Spleen (tissue), 7 donors: ENCODE data around the gene PREP.

ENCODE experiments used
- POLR2A ChIP-seq, 3 donors: fragments of 450-650 bp; IDR thresholded peaks; one replicate each; pipeline ENCODE4 v1.5.1; 2017; ENCODE audit warnings: antibody characterized with exemption in 3 of 3, mild to moderate bottlenecking in 1 of 3
- TF ChIP-seq, protein P1 (sequence below), 11 experiments: fragments of 200-600 bp in 7 of 11; fragments of 450-650 bp in 4 of 11; sonication (generic) in 4 of 11; IDR thresholded peaks in 8 of 11; conservative IDR thresholded peaks in 3 of 11; 1 replicate in 7 of 11; 2 replicates in 4 of 11; pipeline versions ENCODE4 v1.4.0 to v1.8.0; 2016 to 2021; ENCODE audit warnings: antibody characterized with exemption in 11 of 11, inconsistent platforms in 4 of 11, mild to moderate bottlenecking in 1 of 11
- donor health status: DM: no; HTN: no; CAD: no; lungs with moderate emphysema.
- donor health status: DM: no; HTN: no; CAD: no.
- donor health status: DM: no; HTN: no; CAD: no.

DNA sequence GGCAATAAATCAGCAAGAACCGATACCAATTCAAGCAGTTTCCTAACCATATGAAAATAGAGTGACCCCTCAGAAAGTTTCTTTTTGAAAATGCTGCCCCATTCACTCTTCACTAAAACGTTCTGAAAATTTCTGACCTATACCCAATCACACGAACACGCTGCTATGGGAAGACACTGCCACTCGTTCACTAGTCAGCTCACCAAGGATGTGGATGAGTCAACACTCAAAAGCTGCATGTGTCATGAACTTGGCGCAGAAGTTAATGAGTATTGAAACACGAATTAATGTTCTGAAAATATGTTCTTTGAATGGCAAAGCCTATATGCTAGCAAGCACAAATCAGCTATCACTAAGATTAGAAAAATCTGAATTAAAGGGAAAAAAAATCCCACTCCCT, 84.2 kb downstream of the PREP start:
- TF ChIP-seq, protein P1, sequence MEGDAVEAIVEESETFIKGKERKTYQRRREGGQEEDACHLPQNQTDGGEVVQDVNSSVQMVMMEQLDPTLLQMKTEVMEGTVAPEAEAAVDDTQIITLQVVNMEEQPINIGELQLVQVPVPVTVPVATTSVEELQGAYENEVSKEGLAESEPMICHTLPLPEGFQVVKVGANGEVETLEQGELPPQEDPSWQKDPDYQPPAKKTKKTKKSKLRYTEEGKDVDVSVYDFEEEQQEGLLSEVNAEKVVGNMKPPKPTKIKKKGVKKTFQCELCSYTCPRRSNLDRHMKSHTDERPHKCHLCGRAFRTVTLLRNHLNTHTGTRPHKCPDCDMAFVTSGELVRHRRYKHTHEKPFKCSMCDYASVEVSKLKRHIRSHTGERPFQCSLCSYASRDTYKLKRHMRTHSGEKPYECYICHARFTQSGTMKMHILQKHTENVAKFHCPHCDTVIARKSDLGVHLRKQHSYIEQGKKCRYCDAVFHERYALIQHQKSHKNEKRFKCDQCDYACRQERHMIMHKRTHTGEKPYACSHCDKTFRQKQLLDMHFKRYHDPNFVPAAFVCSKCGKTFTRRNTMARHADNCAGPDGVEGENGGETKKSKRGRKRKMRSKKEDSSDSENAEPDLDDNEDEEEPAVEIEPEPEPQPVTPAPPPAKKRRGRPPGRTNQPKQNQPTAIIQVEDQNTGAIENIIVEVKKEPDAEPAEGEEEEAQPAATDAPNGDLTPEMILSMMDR (IDR thresholded peaks at IDR 0.05 in 8 of 11, conservative IDR thresholded peaks at IDR 0.05 in 3 of 11), result no peak
- no peak for TF ChIP-seq POLR2A (IDR thresholded peaks at IDR 0.05)
